Uterus (tissue), 2 donors: ENCODE measurements around the gene EVI5L.

Experiments used
- POLR2A ChIP-seq, 2 donors: fragments of 450-650 bp; IDR thresholded peaks; one replicate each; pipeline ENCODE4 v1.6.1; 2016; ENCODE audit warnings: antibody characterized with exemption in 2 of 2, mild to moderate bottlenecking in 1 of 2, moderate library complexity in 1 of 2
- TF ChIP-seq, protein P1 (sequence below), 4 experiments: fragments of 200-600 bp in 2 of 4; fragments of 450-650 bp in 2 of 4; sonication (generic) in 2 of 4; IDR thresholded peaks; one replicate each; pipeline ENCODE4 v1.5.1; 2016 to 2019; ENCODE audit warnings: antibody characterized with exemption in 4 of 4, mild to moderate bottlenecking in 2 of 4, moderate library complexity in 1 of 4

- TF ChIP-seq, protein P1, sequence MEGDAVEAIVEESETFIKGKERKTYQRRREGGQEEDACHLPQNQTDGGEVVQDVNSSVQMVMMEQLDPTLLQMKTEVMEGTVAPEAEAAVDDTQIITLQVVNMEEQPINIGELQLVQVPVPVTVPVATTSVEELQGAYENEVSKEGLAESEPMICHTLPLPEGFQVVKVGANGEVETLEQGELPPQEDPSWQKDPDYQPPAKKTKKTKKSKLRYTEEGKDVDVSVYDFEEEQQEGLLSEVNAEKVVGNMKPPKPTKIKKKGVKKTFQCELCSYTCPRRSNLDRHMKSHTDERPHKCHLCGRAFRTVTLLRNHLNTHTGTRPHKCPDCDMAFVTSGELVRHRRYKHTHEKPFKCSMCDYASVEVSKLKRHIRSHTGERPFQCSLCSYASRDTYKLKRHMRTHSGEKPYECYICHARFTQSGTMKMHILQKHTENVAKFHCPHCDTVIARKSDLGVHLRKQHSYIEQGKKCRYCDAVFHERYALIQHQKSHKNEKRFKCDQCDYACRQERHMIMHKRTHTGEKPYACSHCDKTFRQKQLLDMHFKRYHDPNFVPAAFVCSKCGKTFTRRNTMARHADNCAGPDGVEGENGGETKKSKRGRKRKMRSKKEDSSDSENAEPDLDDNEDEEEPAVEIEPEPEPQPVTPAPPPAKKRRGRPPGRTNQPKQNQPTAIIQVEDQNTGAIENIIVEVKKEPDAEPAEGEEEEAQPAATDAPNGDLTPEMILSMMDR (IDR thresholded peaks at IDR 0.05): no peak
- TF ChIP-seq POLR2A (IDR thresholded peaks at IDR 0.05): no peak
These were observed 18.9 kb downstream of the EVI5L start for GRCh38 chr19:7848779-7849457.
